ENCODE measurements around the gene RNF14.
A peak's percentile ranks its signal among the peaks of the same experiment; 100 is the strongest.

Gene RNF14

DNA sequence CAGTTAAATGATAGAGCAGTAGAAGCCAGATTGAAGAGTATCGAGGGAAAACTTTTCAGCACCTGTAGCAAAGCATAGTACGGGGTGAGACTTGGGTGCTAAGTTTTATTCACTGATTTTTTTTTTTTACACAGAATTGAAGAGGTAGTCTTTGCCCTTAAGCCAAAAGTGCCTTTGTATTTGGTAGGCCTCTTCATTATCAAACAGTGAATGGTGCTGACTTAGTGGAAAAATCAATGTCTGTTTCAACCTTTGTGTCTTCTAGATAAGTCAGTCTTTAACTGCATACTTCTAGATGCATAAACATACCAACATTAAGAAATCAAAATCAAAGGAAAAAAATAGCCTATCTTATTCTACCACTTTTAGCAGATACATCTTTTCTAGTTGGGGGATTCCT is 13.7 kb downstream of the RNF14 start:
- DNase-seq (ENCODE audit: low read depth), result no peak

- DNase-seq (ENCODE audit: low read depth), result no peak
Observed at GRCh38 chr5:141986072-141986471, 17.2 kb downstream of the RNF14 start.

DNA sequence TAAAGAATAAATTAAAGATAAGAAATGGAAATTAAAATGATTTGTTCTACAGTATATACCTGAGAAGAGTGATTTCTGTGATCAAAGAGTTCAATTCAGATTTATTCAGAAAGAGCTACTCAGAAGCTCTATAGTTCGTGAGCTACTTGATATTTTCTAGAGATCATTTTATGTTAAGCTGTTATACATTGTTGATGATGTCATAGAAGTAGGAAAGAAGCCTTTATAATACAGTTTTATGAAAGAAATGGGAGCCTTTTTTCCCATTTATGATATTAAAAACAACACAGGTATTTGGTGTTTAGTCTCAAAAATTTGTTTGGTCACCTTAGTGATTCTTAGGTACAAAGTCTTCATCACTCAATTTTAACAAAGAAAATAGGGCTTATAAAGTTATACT is 20.8 kb downstream of the RNF14 start:
- no peak for DNase-seq (ENCODE audit: low read depth)

GRCh38 chr5:141992349-141992963 is 23.6 kb downstream of the RNF14 start:
- peak; percentile 63 for DNase-seq (ENCODE audit: low read depth)

GRCh38 chr5:141994511-141995136 is 25.7 kb downstream of the RNF14 start:
- no peak for DNase-seq (ENCODE audit: low read depth)

DNA sequence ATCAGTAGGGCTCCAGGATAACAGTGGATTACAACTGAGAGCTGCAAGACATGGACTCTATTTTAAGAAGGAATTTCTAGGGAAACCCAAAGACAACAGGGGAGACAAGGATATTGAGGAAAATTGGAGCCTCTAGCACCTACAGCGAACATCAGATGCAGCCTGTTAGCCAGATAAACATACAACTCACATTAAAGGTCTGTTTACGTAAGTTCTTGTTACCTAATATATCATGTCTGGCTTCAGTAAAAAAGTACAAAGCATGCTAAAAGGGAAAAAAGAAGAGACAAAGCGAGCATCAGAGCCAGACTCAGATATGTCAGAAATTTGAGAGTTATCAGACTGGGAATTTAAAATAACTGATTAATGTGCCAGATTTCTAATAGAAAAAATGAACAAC is 26.8 kb downstream of the RNF14 start:
- DNase-seq (ENCODE audit: low read depth), result no peak

DNA sequence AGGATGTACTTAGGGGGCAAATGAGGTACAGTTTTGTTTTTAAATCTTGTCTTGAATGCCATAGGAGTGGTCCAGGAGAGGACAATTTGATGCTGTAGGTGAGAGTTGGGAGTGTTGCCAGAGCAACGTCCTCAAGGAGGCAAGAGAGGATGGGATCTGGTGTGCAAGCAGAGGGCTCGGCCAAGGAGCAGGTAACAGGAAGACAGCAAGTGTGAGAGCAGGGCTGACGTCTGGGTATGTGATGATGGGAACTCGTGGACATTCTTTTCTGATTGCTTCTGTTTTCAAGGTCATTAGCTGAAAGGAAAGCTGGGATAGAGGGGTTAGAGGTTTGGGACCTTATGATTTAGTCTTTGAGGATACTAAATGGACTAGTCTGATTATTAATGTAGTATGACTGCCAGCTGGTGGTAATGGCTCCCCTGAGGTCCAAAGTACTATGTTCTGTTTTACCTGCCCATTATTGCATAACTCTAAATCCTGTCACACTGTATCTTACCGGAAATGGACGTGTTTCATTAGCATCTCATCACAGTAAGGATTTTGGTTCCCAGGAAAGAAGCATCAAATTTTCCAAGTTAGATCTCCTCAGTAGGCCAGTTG is 28.6 kb downstream of the RNF14 start:
- DNase-seq (ENCODE audit: low read depth), result no peak

DNA sequence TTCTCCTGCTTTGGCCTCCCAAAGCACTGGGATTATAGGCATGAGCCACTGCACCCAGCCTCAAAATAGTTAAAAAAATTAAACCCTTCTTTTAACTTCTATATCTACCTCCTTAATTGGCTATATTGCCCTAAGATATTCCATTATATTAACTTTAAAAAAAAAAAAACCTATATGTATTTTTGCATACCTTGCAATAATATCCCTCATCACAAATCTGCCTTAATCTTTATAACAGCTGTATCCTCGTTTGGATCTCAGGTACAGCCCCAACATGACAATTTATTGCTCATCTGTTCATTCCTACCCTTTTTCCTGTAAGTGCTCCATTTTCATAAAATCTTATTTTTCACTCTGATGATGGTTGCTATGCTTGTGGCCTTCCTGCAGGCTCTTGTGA is 31.3 kb downstream of the RNF14 start:
- DNase-seq (ENCODE audit: low read depth), result no peak

DNA sequence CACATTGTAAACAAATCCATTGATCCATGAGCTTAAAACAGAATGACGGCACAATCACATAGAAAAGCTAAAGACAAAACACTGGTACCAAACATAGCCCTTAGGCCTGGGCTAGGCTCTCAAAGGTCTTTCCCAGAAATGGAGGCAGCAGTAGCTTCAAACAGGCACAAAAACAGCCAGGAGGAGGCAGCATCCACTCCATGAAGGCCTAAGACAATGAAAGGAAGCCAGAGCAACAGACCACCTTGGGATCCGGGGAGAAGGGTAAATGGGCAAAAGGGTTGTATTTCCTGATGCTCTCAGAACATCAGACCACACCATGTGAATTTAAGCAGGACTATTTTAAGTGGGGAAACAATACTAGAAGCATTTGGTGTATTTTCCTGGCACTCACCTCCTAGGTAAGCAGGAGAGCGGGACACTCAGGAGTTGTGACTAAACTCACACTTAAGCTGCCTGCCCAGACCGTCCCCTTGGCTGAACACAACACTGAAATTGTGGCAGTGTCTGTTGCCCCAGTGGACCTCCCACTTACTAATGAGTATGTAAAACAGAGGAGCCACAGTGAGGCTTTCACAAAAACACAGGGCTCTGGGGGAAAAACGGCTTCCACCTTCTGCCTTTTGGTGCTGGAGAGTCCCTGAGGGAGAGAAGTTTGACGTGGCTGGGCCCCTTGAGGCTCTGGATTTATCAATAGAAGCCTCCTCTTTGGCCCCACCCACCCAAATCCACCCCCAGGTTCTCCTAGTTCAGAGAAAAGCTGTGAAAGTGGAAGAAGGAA is 32.0 kb downstream of the RNF14 start:
- no peak for DNase-seq (ENCODE audit: low read depth)

- DNase-seq (ENCODE audit: low read depth), result no peak
Observed at GRCh38 chr5:142003266-142003800, 34.4 kb downstream of the RNF14 start.

DNA sequence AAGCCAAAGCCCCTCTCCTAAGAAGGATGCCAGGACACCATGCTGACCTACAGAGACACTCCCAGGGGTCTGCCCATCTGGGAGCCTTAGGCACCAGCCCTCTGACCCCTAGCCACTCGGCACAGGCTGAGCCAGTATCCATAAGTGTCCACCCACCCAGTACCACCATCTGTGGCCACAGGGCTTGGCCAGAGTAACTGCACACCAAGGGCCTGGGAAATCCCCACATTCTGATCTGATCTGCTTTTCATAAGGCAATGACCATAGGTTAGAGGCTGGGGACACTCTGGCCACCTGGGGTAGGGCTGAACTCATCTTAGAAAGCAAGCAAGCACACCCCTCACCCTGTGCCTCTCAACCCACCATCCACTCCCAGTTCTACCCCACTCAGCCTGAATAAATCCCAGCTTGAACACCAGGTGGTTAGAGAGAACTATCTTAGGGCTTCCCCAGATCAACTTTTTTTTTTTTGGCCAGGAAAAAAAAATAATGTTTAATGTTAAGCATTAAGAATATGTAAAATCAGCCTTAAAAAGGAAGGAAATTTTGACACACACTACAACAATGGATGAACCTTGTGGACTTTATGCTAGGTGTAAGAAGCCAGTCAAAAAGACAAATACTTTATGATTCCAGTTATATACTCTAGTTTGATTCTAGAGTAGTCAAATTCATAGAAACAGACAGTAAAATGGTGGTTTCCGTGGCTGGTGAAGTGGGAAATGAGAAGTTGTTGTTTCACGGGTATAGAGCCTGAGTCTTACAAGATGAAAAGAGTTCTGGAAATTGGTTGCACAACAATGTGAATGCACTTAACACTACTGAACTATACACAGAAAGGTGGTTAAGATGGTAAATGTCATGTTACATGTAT is 37.7 kb downstream of the RNF14 start:
- no peak for DNase-seq (ENCODE audit: low read depth)

- no peak for DNase-seq (ENCODE audit: low read depth)
Observed at GRCh38 chr5:142007237-142007544, 38.3 kb downstream of the RNF14 start.

DNA sequence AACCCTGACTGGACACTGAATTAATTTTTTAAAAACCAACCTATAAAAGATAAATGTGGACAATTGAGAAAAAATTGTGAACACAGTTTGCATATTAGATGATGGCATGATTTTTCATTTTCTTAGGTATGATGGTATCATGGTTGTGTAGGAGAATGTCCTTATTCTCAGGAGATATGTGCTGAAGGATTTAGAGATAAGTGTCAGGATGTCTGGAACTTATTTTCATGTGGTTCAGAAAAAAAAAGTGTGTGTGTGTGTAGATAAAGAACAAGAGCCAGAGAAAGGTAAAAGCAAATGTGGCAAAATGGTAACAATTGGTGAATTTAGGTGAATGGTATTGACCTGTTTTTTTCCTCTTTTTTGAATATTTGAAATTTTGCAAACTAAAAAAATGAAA is 39.9 kb downstream of the RNF14 start:
- no peak for DNase-seq (ENCODE audit: low read depth)

- DNase-seq (ENCODE audit: low read depth), result no peak
Observed at GRCh38 chr5:142009886-142010285, 41.0 kb downstream of the RNF14 start.

DNA sequence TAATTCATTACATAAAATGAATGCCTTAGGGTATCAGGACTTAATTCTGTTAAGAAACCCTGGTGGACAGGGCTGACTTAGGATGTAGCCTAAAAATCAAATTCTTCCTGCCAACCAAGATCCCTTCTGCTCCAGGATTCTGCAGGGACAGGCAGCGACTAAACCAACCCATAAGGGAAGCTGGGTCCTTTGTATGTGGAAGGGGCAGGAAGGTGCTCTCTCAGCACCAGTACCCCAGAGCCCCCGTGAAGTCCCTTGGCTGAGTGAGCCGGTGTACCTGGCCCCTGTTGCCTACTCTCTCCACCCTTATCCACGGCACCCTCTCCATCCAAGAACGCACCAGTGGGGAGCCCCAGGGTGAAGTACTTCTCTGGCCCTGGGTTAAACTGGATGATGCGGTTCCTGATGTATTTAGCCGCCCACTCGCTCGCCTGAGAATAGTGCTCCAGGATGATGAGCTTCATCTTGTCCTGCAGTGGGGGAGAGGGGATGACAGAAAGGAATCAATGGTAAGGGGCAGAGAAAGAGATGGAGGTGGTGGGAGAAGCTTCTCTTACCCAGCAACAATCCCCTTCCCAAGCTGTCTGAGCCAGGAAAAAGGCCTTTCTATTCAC is 42.8 kb downstream of the RNF14 start:
- DNase-seq (ENCODE audit: low read depth), result no peak

GRCh38 chr5:142012186-142012785 is 43.4 kb downstream of the RNF14 start:
- DNase-seq (ENCODE audit: low read depth), result peak; percentile 49

DNA sequence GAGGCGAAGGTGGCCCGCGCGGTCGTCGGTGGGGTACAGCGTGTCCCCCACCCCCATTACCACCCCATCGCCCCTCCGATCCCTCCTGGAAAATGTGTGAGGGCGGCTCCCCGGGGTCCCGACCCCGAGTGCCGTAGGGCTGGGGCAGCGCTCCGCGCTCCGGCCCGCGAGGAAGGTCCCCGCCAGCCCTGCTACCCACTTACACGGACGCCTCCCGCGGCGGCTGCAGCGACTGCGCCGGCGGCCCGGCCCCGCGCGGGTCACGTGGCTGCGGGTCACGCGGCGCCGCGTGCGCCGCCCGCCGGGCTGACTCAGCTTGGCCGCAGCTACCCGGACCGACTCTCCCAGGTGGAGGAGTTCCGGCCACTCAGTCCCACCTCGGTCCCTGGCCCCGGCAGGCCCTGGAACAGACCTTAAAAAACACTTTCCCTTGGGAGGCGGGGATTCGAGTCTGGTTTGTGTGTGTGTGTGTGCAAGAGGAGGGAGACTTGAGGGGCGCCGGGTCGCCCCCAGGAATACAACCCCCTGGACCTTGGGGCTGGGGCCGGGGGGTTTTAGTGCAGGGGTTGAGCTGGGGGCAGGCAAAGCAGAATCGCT is 44.0 kb downstream of the RNF14 start, which contains the start of gene GNPDA1:
GNPDA1 (minus strand) TSS at position 236 of the 597 bp plus-strand sequence. CDS start 992 bp downstream, outside the sequence.
- DNase-seq (ENCODE audit: low read depth), result peak; percentile 31

DNA sequence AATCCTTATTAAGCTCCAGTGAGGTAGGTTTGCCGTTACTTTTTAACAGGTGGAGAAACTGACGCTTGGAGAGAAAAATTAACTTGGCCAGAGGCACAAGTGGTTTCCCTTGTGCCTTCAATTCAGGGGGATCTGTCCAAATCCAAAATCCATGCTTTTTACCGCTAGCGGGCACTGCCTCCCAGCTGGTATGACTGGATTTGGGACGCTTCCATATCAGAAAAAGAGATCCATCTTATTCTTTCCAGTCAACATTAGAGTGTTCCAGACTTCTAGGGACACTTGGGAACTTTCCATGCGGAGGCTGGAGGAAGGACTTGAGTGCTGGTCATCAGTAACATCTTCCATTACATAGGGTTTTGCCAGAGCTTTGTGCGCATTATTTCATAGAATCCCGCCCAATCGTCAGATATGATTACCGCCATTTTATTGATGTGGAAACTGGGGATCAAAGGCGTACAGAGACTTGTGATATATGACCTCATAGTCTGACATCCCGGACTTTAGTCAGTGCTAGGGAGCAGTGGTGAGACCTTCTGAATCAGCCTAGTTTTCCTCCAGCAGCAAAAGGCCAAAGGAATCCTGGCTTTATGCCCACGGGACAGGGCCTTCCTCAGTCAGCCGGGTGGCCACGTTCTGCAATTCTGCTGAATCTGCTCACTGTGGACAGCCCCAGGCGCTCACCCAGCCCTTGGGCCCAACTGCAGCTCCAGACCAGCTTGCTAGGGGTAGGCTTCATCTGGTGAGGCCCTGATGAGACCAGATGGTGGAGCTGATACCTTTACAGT is 45.0 kb downstream of the RNF14 start:
- no peak for DNase-seq (ENCODE audit: low read depth)

GRCh38 chr5:142014911-142015584 is 46.1 kb downstream of the RNF14 start:
- DNase-seq (ENCODE audit: low read depth), result no peak
